Measurements from ENCODE around the gene FAM171A1. TPM values are rescaled to one million over a fixed set of nuclear protein-coding genes. Genes with fewer than 3 reads are reported as not detected.

The FAM171A1 gene
- total RNA-seq, 1 donor from 2014 or later: not detected

GRCh38 chr10:15331461-15331860, 39.6 kb downstream of the FAM171A1 start:
- CTCF ChIA-PET: no interaction called here
- TF ChIP-seq CTCF (IDR thresholded peaks at IDR 0.05): no peak

GRCh38 chr10:15329437-15329836, 41.7 kb downstream of the FAM171A1 start:
- Mint-ChIP-seq H3K9me3 (no peaks in the 10 kb centered on the region), H3K36me3 (ENCODE audit: low read depth) (no peaks in the 10 kb centered on the region), H3K27me3 (peaks cover 4% of the 10 kb centered on the region), H3K4me1 (no peaks in the 10 kb centered on the region), H3K4me3 (no peak overlapping the region), H3K27ac (no peak overlapping the region)
- ChIA-PET CTCF (no interaction called here), POLR2A (no interaction called here)
- ATAC-seq (ENCODE audit: low read depth) (no peak), DNase-seq (no peak)
- TF ChIP-seq CTCF (IDR thresholded peaks at IDR 0.05): no peak
- intact Hi-C loops (cut with micrococcal nuclease): no loop called here

More at GRCh38 chr10:15331461-15331860, 39.6 kb downstream of the FAM171A1 start:
- ATAC-seq (ENCODE audit: low read depth) (no peak), DNase-seq (no peak)
- no peaks in the 10 kb centered on the region for H3K9me3 Mint-ChIP-seq
- no peaks in the 10 kb centered on the region for H3K36me3 Mint-ChIP-seq (ENCODE audit: low read depth)
- intact Hi-C loops (cut with micrococcal nuclease): no loop called here
- peaks cover 4% of the 10 kb centered on the region for H3K27me3 Mint-ChIP-seq
- no peaks in the 10 kb centered on the region for H3K4me1 Mint-ChIP-seq
- H3K4me3 Mint-ChIP-seq: no peak overlapping the region
- POLR2A ChIA-PET: no interaction called here
- no peak overlapping the region for H3K27ac Mint-ChIP-seq

GRCh38 chr10:15325944-15326284, 45.2 kb downstream of the FAM171A1 start:
- Mint-ChIP-seq H3K27me3 (peaks cover 8% of the 10 kb centered on the region), H3K9me3 (no peaks in the 10 kb centered on the region), H3K4me1 (no peaks in the 10 kb centered on the region), H3K36me3 (ENCODE audit: low read depth) (no peaks in the 10 kb centered on the region), H3K4me3 (no peak overlapping the region), H3K27ac (no peak overlapping the region)
- TF ChIP-seq CTCF (IDR thresholded peaks at IDR 0.05): no peak
- CTCF ChIA-PET: no interaction called here
- ATAC-seq (ENCODE audit: low read depth): no peak
- no peak for DNase-seq
- POLR2A ChIA-PET: no interaction called here
- intact Hi-C loops (cut with micrococcal nuclease): no loop called here

- Mint-ChIP-seq H3K27me3 (peaks cover 9% of the 10 kb centered on the region), H3K4me3 (no peak overlapping the region), H3K36me3 (ENCODE audit: low read depth) (no peaks in the 10 kb centered on the region), H3K27ac (no peak overlapping the region), H3K9me3 (no peaks in the 10 kb centered on the region), H3K4me1 (no peaks in the 10 kb centered on the region)
- ATAC-seq (ENCODE audit: low read depth): no peak
- intact Hi-C loops (cut with micrococcal nuclease): no loop called here
- ChIA-PET CTCF (no interaction called here), POLR2A (no interaction called here)
- no peak for DNase-seq
- TF ChIP-seq CTCF (IDR thresholded peaks at IDR 0.05): no peak
These were observed 45.7 kb downstream of the FAM171A1 start for GRCh38 chr10:15325243-15325943.

GRCh38 chr10:15324611-15325010, 46.5 kb downstream of the FAM171A1 start:
- Mint-ChIP-seq H3K4me1 (no peaks in the 10 kb centered on the region), H3K36me3 (ENCODE audit: low read depth) (no peaks in the 10 kb centered on the region), H3K27me3 (peaks cover 12% of the 10 kb centered on the region), H3K27ac (no peak overlapping the region), H3K9me3 (peaks cover 2% of the 10 kb centered on the region), H3K4me3 (no peak overlapping the region)
- POLR2A ChIA-PET: no interaction called here
- TF ChIP-seq CTCF (IDR thresholded peaks at IDR 0.05): no peak
- CTCF ChIA-PET: no interaction called here
- ATAC-seq (ENCODE audit: low read depth) (no peak), DNase-seq (no peak)
- intact Hi-C loops (cut with micrococcal nuclease): no loop called here

Measured in activated B cell treated with CpG ODN at 0.5 μM for 24 hours (primary cell).